Measurements from ENCODE around the gene JARID2.

The JARID2 gene

DNA sequence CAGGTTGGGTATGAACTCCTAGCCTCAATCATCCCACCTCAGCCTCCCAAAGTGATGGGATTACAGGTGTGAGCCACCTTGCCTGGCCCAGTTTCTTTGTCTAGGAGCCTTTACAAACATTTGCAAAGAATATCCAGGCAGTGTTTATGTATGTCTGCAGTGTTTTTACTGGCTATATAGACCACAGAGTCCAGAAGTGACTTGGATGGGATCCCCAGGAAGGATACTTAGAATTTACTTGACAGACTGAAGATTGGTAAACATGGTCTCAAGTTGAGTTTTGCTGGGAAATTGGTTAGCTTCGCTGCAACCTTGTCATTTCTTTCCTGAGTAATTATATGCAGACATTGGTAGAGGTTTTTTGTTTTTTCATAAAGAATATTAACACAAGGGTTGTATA is 23.8 kb downstream of the JARID2 start:
- Histone ChIP-seq H3K4me1 (ENCODE audit: low read length) (peaks cover 33% of the 10 kb centered on the region), H4K20me1 (ENCODE audit: insufficient read depth, low read length) (no peaks in the 10 kb centered on the region; the same call in 1 of the 2 replicates), H3K27me3 (replicated peaks; ENCODE audit: insufficient read depth, low read length) (no peaks in the 10 kb centered on the region), H3K4me2 (ENCODE audit: low read depth, low read length) (no peak overlapping the region), H3F3A (ENCODE audit: insufficient read depth, low read length) (peaks cover 4% of the 10 kb centered on the region; the same call in 1 of the 2 replicates), H3K9ac (ENCODE audit: low read length) (no peak overlapping the region), H3K36me3 (replicated peaks; ENCODE audit: insufficient read depth, low read length) (no peaks in the 10 kb centered on the region; the same call in 1 of the 2 replicates), H2AFZ (ENCODE audit: low read length) (no peak overlapping the region), H3K9me3 (replicated peaks; ENCODE audit: insufficient read depth, low read length) (no peaks in the 10 kb centered on the region), H3K27ac (ENCODE audit: low read length) (no peak overlapping the region), H3K79me2 (ENCODE audit: low read length) (peaks cover 100% of the 10 kb centered on the region), H3K4me3 (ENCODE audit: low read length) (no peak overlapping the region), H3K9me2 (replicated peaks; ENCODE audit: insufficient read depth, low read length) (no peaks in the 10 kb centered on the region)
- TF ChIP-seq EZH2 (optimal IDR thresholded peaks at IDR 0.05; ENCODE audit: low read depth, low read length) (no peak), EZH2phosphoT487 (IDR thresholded peaks at IDR 0.05; ENCODE audit: low read length) (no peak)
- no peak for DNase-seq

DNA sequence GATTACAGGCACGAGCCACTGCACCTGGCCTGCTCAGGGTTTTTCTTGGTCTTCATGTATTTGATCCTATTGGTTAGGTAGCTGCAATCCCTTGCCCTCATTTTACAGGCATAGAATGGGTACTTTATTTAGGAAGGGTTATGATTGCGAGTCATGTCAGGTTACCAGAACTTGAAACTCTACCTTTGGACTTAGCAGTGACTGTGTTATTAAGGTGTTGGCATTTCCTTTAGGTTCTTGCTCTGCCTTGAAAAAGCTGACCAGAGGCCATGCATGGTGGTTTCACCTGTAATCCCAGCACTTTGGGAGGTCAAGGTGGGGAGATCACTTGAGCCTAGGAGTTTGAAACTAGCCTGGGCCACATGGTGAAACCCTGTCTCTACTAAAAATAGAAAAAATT is 24.5 kb downstream of the JARID2 start:
- Histone ChIP-seq H3K4me2 (ENCODE audit: low read depth, low read length) (no peak overlapping the region), H4K20me1 (ENCODE audit: insufficient read depth, low read length) (no peaks in the 10 kb centered on the region)

GRCh38 chr6:15272562-15272961 is 26.7 kb downstream of the JARID2 start:
- no peak overlapping the region for H2AFZ ChIP-seq (ENCODE audit: low read length)
- no peaks in the 10 kb centered on the region; the same call in 1 of the 2 replicates for H3K36me3 ChIP-seq (replicated peaks; ENCODE audit: insufficient read depth, low read length)
- no peak overlapping the region for H3K27ac ChIP-seq (ENCODE audit: low read length)
- no peak overlapping the region for H3K4me3 ChIP-seq (ENCODE audit: low read length)
- no peaks in the 10 kb centered on the region for H3F3A ChIP-seq (ENCODE audit: insufficient read depth, low read length)
- no peaks in the 10 kb centered on the region for H3K27me3 ChIP-seq (replicated peaks; ENCODE audit: insufficient read depth, low read length)
- H3K4me1 ChIP-seq (ENCODE audit: low read length) = peaks cover 9% of the 10 kb centered on the region; the same call in 1 of the 2 replicates
- H4K20me1 ChIP-seq (ENCODE audit: insufficient read depth, low read length) = no peaks in the 10 kb centered on the region
- DNase-seq = no peak
- peaks cover 99% of the 10 kb centered on the region for H3K79me2 ChIP-seq (ENCODE audit: low read length)
- H3K9me3 ChIP-seq (replicated peaks; ENCODE audit: insufficient read depth, low read length) = no peaks in the 10 kb centered on the region
- no peaks in the 10 kb centered on the region for H3K9me2 ChIP-seq (replicated peaks; ENCODE audit: insufficient read depth, low read length)
- H3K9ac ChIP-seq (ENCODE audit: low read length) = no peak overlapping the region
- H3K4me2 ChIP-seq (ENCODE audit: low read depth, low read length) = no peak overlapping the region
- TF ChIP-seq CTCF (IDR thresholded peaks at IDR 0.05; ENCODE audit: low read length) (no peak), EZH2phosphoT487 (IDR thresholded peaks at IDR 0.05; ENCODE audit: low read length) (no peak), EZH2 (optimal IDR thresholded peaks at IDR 0.05; ENCODE audit: low read depth, low read length) (no peak)

More for the DNA sequence above, 24.5 kb downstream of the JARID2 start:
- Histone ChIP-seq H3K9me3 (replicated peaks; ENCODE audit: insufficient read depth, low read length) (no peaks in the 10 kb centered on the region), H3K4me3 (ENCODE audit: low read length) (no peak overlapping the region), H3K27ac (ENCODE audit: low read length) (no peak overlapping the region), H3K9me2 (replicated peaks; ENCODE audit: insufficient read depth, low read length) (no peaks in the 10 kb centered on the region), H3K79me2 (ENCODE audit: low read length) (peaks cover 99% of the 10 kb centered on the region), H3K9ac (ENCODE audit: low read length) (no peak overlapping the region), H2AFZ (ENCODE audit: low read length) (no peak overlapping the region), H3K36me3 (replicated peaks; ENCODE audit: insufficient read depth, low read length) (no peaks in the 10 kb centered on the region; the same call in 1 of the 2 replicates), H3K27me3 (replicated peaks; ENCODE audit: insufficient read depth, low read length) (no peaks in the 10 kb centered on the region), H3K4me1 (ENCODE audit: low read length) (peaks cover 25% of the 10 kb centered on the region), H3F3A (ENCODE audit: insufficient read depth, low read length) (no peaks in the 10 kb centered on the region)
- TF ChIP-seq CTCF (IDR thresholded peaks at IDR 0.05; ENCODE audit: low read length) (no peak), EZH2 (optimal IDR thresholded peaks at IDR 0.05; ENCODE audit: low read depth, low read length) (no peak), EZH2phosphoT487 (IDR thresholded peaks at IDR 0.05; ENCODE audit: low read length) (no peak)
- no peak for DNase-seq

- H3K9me2 ChIP-seq (replicated peaks; ENCODE audit: insufficient read depth, low read length) = no peaks in the 10 kb centered on the region
- H3K4me2 ChIP-seq (ENCODE audit: low read depth, low read length) = no peak overlapping the region
- H3K9me3 ChIP-seq (replicated peaks; ENCODE audit: insufficient read depth, low read length) = no peaks in the 10 kb centered on the region
- peaks cover 97% of the 10 kb centered on the region for H3K79me2 ChIP-seq (ENCODE audit: low read length)
- H3K36me3 ChIP-seq (replicated peaks; ENCODE audit: insufficient read depth, low read length) = no peaks in the 10 kb centered on the region
- H4K20me1 ChIP-seq (ENCODE audit: insufficient read depth, low read length) = no peaks in the 10 kb centered on the region
- H3K27me3 ChIP-seq (replicated peaks; ENCODE audit: insufficient read depth, low read length) = no peaks in the 10 kb centered on the region
- no peak for DNase-seq
- no peak overlapping the region for H3K27ac ChIP-seq (ENCODE audit: low read length)
- no peak overlapping the region for H3K4me3 ChIP-seq (ENCODE audit: low read length)
- no peak overlapping the region for H3K9ac ChIP-seq (ENCODE audit: low read length)
- no peak for TF ChIP-seq EZH2phosphoT487 (IDR thresholded peaks at IDR 0.05; ENCODE audit: low read length)
- no peak for TF ChIP-seq EZH2 (optimal IDR thresholded peaks at IDR 0.05; ENCODE audit: low read depth, low read length)
- peak; percentile 31 for TF ChIP-seq CTCF (IDR thresholded peaks at IDR 0.05; ENCODE audit: low read length)
- H2AFZ ChIP-seq (ENCODE audit: low read length) = no peak overlapping the region
- no peaks in the 10 kb centered on the region for H3F3A ChIP-seq (ENCODE audit: insufficient read depth, low read length)
- H3K4me1 ChIP-seq (ENCODE audit: low read length) = peaks cover 6% of the 10 kb centered on the region; the same call in 1 of the 2 replicates
Measured at GRCh38 chr6:15274692-15275387, 29.0 kb downstream of the JARID2 start.
